SK-N-SH treated with all-trans-retinoic acid at 6 μM for 48 hours (cell line): ENCODE measurements around the gene OR2S2.
"Not testable (repeated sequence)": the region's sequence is repeated elsewhere in the genome, so short reads cannot be mapped to it uniquely, and the experiment has no call there.

Source experiments
- ATAC-seq: fragments of 200-7000 bp; cut with Tn5 transposase; 3 replicates; pipeline ENCODE4 v1.9.1; 2020; ENCODE audit warnings: mild to moderate bottlenecking, moderate library complexity
- ARNTL ChIP-seq: fragments of 450-650 bp; formaldehyde crosslinking; IDR thresholded peaks from 2 replicates; pipeline ENCODE4 v1.5.0; 2020; ENCODE audit warnings: low read depth, mild to moderate bottlenecking, moderate library complexity, borderline replicate concordance
- BACH2 ChIP-seq: fragments of 250-450 bp; sonication (Bioruptor Pico); IDR thresholded peaks from 2 replicates; pipeline ENCODE4 v1.9.0; 2021; ENCODE audit warnings: mild to moderate bottlenecking, borderline replicate concordance
- CSDC2 ChIP-seq: fragments of 250-450 bp; sonication (Bioruptor Pico); IDR thresholded peaks from 2 replicates; pipeline ENCODE4 v1.5.0; 2020; ENCODE audit warnings: mild to moderate bottlenecking, moderate library complexity
- ESRRG ChIP-seq: fragments of 250-450 bp; sonication (Bioruptor Pico); IDR thresholded peaks from 2 replicates; pipeline ENCODE4 v1.6.1; 2021; ENCODE audit warnings: mild to moderate bottlenecking
- ISL1 ChIP-seq: fragments of 250-450 bp; sonication (Bioruptor Pico); IDR thresholded peaks from 2 replicates; pipeline ENCODE4 v2.1.2; 2022; ENCODE audit warnings: mild to moderate bottlenecking, moderate library complexity
- OSR1 ChIP-seq: fragments of 250-450 bp; sonication (Bioruptor Pico); IDR thresholded peaks from 2 replicates; pipeline ENCODE4 v1.8.0; 2022; ENCODE audit warnings: moderate library complexity, mild to moderate bottlenecking, inconsistent platforms
- PPARA ChIP-seq: fragments of 250-450 bp; sonication (Bioruptor Pico); IDR thresholded peaks from 2 replicates; pipeline ENCODE4 v1.5.0; 2020; ENCODE audit warnings: mild to moderate bottlenecking, borderline replicate concordance
- RARB ChIP-seq: fragments of 250-450 bp; sonication (Bioruptor Pico); IDR thresholded peaks from 2 replicates; pipeline ENCODE4 v1.8.0; 2021; ENCODE audit warnings: mild to moderate bottlenecking, moderate library complexity
- SNAI2 ChIP-seq: fragments of 250-450 bp; sonication (Bioruptor Pico); IDR thresholded peaks from 2 replicates; pipeline ENCODE4 v1.5.0; 2020; ENCODE audit warnings: mild to moderate bottlenecking, moderate library complexity
- TCF4 ChIP-seq: fragments of 250-450 bp; sonication (Bioruptor Pico); IDR thresholded peaks from 2 replicates; pipeline ENCODE4 v1.8.0; 2021; ENCODE audit warnings: mild to moderate bottlenecking, moderate library complexity, borderline replicate concordance
- ZFP3 ChIP-seq: fragments of 250-450 bp; sonication (Bioruptor Pico); IDR thresholded peaks from 2 replicates; pipeline ENCODE4 v1.5.0; 2020; ENCODE audit warnings: mild to moderate bottlenecking, moderate library complexity
- ZFP30 ChIP-seq: fragments of 450-650 bp; formaldehyde crosslinking; IDR thresholded peaks from 2 replicates; pipeline ENCODE4 v1.5.0; 2022; ENCODE audit warnings: mild to moderate bottlenecking, moderate library complexity
- ZNF565 ChIP-seq: fragments of 450-650 bp; formaldehyde crosslinking; conservative IDR thresholded peaks from 2 replicates; pipeline ENCODE4 v1.5.0; 2020; ENCODE audit warnings: low read depth, mild to moderate bottlenecking, moderate library complexity
- ZNF70 ChIP-seq: fragments of 450-650 bp; formaldehyde crosslinking; IDR thresholded peaks from 2 replicates; pipeline ENCODE4 v1.5.0; 2020; ENCODE audit warnings: mild to moderate bottlenecking, moderate library complexity
- TF ChIP-seq, protein P1 (sequence below): fragments of 250-450 bp; sonication (Bioruptor Pico); IDR thresholded peaks from 2 replicates; pipeline ENCODE4 v1.5.1; 2020; ENCODE audit warnings: low read depth, mild to moderate bottlenecking, moderate library complexity
- TF ChIP-seq, protein P2 (sequence below): fragments of 250-450 bp; sonication (Bioruptor Pico); IDR thresholded peaks from 2 replicates; pipeline ENCODE4 v1.5.0; 2020; ENCODE audit warnings: mild to moderate bottlenecking, moderate library complexity
- TF ChIP-seq, protein P3 (sequence below): fragments of 250-450 bp; sonication (Bioruptor Pico); IDR thresholded peaks from 2 replicates; pipeline ENCODE4 v1.5.1; 2021; ENCODE audit warnings: mild to moderate bottlenecking, moderate library complexity
- TF ChIP-seq, protein P4 (sequence below): fragments of 250-450 bp; sonication (Bioruptor Pico); IDR thresholded peaks from 2 replicates; pipeline ENCODE4 v1.8.0; 2021; ENCODE audit warnings: low read depth, mild to moderate bottlenecking, moderate library complexity, borderline replicate concordance
- TF ChIP-seq, protein P5 (sequence below): fragments of 250-450 bp; sonication (Bioruptor Pico); IDR thresholded peaks from 2 replicates; pipeline ENCODE4 v1.8.0; 2020; ENCODE audit warnings: mild to moderate bottlenecking, moderate library complexity, borderline replicate concordance

Gene OR2S2

DNA sequence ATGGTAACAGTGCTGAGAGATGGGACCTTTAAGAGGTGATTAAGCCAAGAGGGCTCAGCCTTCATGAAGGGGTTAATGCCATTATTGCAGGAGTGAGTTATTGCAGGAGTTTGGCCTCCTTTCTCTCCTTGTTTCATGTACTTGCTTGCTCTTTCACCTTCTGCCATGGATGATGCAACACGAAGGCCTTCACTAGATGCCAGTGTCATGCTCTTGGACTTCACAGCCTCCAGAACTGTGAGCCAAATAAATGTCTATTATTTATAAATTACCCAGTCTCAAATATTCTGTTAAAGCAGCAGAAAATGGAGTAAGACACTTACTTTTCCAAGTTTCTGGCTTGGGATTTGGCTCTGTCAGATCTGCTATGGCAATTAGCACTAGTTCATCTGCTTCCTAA is 40.4 kb upstream of the OR2S2 start:
- no peak for TF ChIP-seq TCF4 (CRISPR knock-in tag)
- no peak for ATAC-seq

DNA sequence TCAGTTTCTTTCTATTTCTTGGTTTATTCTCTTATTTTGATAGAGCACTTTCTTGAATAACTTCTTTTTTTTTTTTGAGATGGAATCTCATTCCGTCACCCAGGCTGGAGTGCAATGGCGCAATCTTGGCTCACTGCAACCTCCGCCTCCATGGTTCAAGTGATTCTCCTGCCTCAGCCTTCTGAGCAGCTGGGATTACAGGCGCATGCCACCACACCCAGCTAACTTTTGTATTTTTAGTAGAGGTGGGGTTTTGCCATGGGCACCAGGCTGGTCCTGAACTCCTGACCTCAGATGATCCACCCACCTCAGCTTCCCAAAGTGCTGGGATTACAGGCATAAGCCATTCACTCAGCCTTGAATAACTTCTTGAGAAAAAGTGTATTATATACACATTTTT is 39.1 kb upstream of the OR2S2 start:
- ATAC-seq = not testable (repeated sequence)

DNA sequence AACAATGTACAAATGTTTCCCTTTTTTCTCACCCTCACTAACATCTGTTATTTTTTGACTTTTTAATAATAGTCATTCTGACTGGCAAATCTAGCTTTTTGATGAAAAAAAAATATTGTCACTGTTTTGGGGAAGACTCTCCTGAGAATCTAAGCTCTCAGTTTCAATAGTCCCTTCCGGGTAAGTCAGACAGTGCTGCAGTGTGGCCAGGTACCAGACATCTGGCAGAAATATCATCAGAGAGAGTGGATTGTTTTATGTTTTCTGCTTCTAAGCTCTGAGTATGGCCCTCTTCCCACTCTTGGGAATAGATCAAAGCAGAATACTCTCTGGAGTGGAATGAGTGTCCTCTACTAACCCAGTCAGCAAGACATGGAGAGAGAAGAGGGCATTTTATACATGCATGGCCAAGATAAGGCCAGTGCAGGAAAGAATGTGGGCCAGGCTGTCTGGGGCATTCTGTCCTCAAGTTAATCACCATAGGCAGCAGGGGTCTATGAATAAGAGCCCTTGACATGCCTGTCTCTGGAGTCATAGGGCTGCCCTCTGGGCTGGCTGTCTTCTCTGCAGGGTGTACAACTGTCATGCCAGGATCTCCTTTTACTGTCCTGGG is 38.5 kb upstream of the OR2S2 start:
- peak; percentile 51 for ATAC-seq
- TF ChIP-seq, protein P1, sequence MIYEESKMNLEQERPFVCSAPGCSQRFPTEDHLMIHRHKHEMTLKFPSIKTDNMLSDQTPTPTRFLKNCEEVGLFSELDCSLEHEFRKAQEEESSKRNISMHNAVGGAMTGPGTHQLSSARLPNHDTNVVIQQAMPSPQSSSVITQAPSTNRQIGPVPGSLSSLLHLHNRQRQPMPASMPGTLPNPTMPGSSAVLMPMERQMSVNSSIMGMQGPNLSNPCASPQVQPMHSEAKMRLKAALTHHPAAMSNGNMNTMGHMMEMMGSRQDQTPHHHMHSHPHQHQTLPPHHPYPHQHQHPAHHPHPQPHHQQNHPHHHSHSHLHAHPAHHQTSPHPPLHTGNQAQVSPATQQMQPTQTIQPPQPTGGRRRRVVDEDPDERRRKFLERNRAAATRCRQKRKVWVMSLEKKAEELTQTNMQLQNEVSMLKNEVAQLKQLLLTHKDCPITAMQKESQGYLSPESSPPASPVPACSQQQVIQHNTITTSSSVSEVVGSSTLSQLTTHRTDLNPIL = no peak
- TF ChIP-seq ZNF70 (no peak), ARNTL (no peak), ESRRG (CRISPR knock-in tag) (no peak)
- TF ChIP-seq, protein P2, sequence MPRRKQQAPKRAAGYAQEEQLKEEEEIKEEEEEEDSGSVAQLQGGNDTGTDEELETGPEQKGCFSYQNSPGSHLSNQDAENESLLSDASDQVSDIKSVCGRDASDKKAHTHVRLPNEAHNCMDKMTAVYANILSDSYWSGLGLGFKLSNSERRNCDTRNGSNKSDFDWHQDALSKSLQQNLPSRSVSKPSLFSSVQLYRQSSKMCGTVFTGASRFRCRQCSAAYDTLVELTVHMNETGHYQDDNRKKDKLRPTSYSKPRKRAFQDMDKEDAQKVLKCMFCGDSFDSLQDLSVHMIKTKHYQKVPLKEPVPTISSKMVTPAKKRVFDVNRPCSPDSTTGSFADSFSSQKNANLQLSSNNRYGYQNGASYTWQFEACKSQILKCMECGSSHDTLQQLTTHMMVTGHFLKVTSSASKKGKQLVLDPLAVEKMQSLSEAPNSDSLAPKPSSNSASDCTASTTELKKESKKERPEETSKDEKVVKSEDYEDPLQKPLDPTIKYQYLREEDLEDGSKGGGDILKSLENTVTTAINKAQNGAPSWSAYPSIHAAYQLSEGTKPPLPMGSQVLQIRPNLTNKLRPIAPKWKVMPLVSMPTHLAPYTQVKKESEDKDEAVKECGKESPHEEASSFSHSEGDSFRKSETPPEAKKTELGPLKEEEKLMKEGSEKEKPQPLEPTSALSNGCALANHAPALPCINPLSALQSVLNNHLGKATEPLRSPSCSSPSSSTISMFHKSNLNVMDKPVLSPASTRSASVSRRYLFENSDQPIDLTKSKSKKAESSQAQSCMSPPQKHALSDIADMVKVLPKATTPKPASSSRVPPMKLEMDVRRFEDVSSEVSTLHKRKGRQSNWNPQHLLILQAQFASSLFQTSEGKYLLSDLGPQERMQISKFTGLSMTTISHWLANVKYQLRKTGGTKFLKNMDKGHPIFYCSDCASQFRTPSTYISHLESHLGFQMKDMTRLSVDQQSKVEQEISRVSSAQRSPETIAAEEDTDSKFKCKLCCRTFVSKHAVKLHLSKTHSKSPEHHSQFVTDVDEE (CRISPR knock-in tag) = no peak
- TF ChIP-seq, protein P3, sequence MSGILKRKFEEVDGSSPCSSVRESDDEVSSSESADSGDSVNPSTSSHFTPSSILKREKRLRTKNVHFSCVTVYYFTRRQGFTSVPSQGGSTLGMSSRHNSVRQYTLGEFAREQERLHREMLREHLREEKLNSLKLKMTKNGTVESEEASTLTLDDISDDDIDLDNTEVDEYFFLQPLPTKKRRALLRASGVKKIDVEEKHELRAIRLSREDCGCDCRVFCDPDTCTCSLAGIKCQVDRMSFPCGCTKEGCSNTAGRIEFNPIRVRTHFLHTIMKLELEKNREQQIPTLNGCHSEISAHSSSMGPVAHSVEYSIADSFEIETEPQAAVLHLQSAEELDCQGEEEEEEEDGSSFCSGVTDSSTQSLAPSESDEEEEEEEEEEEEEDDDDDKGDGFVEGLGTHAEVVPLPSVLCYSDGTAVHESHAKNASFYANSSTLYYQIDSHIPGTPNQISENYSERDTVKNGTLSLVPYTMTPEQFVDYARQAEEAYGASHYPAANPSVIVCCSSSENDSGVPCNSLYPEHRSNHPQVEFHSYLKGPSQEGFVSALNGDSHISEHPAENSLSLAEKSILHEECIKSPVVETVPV = no peak
- TF ChIP-seq, protein P4, sequence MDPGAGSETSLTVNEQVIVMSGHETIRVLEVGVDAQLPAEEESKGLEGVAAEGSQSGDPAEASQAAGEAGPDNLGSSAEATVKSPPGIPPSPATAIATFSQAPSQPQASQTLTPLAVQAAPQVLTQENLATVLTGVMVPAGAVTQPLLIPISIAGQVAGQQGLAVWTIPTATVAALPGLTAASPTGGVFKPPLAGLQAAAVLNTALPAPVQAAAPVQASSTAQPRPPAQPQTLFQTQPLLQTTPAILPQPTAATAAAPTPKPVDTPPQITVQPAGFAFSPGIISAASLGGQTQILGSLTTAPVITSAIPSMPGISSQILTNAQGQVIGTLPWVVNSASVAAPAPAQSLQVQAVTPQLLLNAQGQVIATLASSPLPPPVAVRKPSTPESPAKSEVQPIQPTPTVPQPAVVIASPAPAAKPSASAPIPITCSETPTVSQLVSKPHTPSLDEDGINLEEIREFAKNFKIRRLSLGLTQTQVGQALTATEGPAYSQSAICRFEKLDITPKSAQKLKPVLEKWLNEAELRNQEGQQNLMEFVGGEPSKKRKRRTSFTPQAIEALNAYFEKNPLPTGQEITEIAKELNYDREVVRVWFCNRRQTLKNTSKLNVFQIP (CRISPR knock-in tag) = no peak

DNA sequence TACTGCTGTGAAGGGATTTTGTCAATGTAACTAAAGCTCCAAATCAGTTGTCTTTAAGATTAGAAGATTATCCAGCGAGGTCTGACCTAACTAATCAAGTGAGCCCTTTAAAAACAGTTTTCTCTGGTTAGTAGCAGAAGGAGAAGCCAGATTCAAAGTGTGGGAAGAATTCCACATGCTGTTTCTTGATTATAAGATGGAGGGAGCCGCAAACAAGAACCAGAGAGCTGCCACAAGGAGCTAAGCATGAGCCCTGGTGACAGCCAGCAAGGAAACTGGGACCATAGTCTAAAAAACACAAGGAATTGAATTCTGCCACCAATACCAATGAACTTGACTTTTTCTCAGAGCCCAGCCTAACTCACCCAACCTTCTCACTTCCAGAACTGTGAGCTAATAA is 37.0 kb upstream of the OR2S2 start:
- TF ChIP-seq, protein P1 = no peak
- TF ChIP-seq ZFP30 (CRISPR knock-in tag) (no peak), SNAI2 (CRISPR knock-in tag) (no peak), ZNF565 (no peak), RARB (CRISPR knock-in tag) (no peak), TCF4 (CRISPR knock-in tag) (no peak), ZNF70 (no peak), BACH2 (no peak), ESRRG (CRISPR knock-in tag) (no peak), ZFP3 (no peak), OSR1 (no peak), CSDC2 (CRISPR knock-in tag) (no peak), PPARA (CRISPR knock-in tag) (no peak), ARNTL (no peak)
- TF ChIP-seq, all 23 proteins: peak for 0
- no peak for ATAC-seq

DNA sequence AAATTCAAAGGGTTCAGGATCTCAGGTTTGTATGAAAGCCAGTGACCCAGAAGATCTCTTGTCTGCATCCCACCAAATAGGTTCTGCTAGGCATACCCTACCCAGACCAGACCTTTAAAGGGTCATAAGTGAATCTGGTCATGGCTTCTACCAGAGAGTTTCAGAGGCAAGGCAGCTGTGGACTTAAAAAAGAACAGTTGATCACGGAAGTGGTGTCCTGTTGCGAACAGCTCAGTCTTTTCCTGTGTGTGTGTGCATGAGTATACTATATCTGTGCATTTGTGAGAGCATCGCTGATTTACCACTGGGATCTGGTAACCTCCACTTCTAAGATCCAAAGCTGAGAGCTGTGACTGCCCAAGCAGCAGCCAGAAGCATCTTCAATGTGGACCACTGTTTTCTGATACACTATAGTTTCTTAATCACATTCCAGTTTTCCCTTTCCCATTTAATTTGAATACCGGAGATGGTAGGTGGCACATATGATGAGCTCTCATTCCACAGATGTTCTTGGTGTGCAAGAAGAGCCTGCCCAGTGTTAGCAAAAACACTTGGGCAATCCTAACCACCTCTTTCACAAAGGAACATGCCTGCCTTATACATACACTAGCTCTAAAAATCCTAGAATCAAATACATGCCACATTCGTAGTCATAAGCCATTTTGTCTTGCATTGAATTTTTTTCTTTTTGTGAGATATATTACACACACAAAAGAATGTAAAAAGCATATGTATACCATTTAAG is 36.2 kb upstream of the OR2S2 start:
- ATAC-seq = no peak
- TF ChIP-seq SNAI2 (CRISPR knock-in tag) (no peak), ZFP30 (CRISPR knock-in tag) (no peak), ARNTL (no peak), OSR1 (no peak), ZNF565 (no peak), CSDC2 (CRISPR knock-in tag) (no peak), BACH2 (no peak), ISL1 (CRISPR knock-in tag) (no peak)
- TF ChIP-seq, protein P4 (CRISPR knock-in tag) = no peak
- TF ChIP-seq, protein P3 = no peak
- TF ChIP-seq, protein P5, sequence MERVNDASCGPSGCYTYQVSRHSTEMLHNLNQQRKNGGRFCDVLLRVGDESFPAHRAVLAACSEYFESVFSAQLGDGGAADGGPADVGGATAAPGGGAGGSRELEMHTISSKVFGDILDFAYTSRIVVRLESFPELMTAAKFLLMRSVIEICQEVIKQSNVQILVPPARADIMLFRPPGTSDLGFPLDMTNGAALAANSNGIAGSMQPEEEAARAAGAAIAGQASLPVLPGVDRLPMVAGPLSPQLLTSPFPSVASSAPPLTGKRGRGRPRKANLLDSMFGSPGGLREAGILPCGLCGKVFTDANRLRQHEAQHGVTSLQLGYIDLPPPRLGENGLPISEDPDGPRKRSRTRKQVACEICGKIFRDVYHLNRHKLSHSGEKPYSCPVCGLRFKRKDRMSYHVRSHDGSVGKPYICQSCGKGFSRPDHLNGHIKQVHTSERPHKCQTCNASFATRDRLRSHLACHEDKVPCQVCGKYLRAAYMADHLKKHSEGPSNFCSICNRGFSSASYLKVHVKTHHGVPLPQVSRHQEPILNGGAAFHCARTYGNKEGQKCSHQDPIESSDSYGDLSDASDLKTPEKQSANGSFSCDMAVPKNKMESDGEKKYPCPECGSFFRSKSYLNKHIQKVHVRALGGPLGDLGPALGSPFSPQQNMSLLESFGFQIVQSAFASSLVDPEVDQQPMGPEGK = no peak
